NAMALWA (cell line): ENCODE results near the gene CCDC74B.
"Not testable (repeated sequence)": the region's sequence is repeated elsewhere in the genome, so short reads cannot be mapped to it uniquely, and the experiment has no call there.

Experiments
- DNase-seq: peaks from one replicate; pipeline ENCODE4 v3.0.0-alpha.2; 2015; ENCODE audit warnings: low spot score

Gene CCDC74B

DNA sequence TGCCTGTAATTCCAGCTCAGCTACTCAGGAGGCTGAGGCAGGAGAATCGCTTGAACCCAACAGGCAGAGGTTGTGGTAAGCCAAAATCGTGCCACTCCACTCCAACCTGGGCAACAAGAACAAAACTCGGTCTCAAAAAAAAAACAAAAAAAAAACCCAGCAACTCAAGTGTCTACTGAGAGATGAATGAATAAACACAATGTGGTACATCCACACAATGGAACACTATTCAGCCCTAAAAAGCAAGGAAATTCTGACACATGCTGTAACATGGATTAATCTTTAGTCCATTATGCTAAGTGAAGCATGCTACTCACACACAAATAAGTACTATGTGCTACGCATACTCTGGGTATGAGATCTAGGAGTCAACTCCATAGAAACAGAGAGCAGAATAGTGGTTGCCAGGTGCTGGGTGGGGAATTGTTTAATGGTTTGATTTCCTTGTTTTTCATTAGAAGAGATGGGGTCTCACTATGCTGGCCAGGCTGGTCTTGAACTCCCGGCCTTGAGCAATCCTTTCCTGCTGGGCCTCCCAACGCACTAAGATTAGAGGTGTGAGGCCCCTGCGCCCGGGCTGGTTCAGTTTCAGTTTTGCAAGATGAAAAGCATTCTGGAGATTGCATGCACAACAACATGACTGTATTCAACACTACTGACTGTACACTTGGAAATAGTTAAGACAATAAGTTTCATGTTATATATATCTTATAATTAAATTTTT, 20.5 kb upstream of the CCDC74B start:
- DNase-seq = no peak

GRCh38 chr2:130162968-130163367, 18.1 kb upstream of the CCDC74B start:
- no peak for DNase-seq

- not testable (repeated sequence) for DNase-seq
Observed at GRCh38 chr2:130162486-130162885, 17.6 kb upstream of the CCDC74B start.

GRCh38 chr2:130160838-130161705, 16.2 kb upstream of the CCDC74B start:
- DNase-seq = not testable (repeated sequence)

DNA sequence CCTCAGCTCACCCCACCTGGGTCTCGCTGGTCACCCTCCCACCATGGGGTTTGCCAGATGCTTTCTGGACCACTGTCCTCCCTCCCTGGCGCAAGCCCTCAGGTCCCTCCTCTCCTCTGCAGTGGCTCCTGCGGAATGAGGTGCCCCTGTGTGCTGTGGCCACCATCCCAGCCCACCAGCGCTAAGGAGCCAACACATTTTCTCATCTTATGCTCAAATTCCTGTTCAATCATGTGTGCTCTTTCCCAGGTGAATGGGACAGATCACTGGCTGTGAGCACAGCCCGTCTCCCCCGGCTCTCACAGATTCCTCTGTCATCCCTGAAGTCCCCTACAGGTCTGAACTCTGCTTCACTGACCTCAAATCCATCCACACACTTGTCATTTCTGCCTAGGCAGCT, 15.2 kb upstream of the CCDC74B start:
- no peak for DNase-seq

GRCh38 chr2:130159376-130159775, 14.5 kb upstream of the CCDC74B start:
- DNase-seq = not testable (repeated sequence)

GRCh38 chr2:130158631-130159030, 13.7 kb upstream of the CCDC74B start:
- no peak for DNase-seq

DNA sequence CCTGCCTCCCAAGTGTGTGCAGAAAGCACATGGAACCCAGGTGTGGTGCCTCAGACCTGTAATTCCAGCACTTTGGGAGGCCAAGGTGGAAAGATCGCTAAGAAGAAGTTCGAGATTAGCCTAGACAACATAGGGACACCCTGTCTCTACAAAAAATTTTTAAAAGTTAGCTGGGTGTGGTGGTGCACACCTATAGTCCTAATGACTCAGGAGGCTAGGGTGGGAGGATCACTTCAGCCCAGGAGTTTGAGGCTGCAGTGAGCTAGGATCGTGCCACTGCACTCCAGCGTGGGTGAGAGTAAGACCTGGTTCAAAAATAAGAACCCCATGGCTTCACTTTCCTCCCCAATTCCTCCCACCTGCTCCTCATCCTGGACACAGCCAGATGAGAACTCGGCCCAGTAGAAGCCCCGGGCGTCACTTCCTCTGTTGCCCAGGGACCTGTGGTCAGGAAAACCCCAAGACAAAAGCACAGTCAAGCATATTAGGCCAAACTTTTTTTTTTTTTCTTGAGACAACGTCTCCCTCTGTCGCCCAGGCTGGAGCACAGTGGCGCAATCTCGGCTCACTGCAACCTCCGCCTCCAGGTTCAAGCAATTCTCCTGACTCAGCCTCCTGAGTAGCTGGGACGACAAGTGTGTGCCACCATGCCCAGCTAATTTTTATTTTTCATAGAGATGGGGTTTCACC, 13.1 kb upstream of the CCDC74B start:
- DNase-seq = peak; percentile 83

DNA sequence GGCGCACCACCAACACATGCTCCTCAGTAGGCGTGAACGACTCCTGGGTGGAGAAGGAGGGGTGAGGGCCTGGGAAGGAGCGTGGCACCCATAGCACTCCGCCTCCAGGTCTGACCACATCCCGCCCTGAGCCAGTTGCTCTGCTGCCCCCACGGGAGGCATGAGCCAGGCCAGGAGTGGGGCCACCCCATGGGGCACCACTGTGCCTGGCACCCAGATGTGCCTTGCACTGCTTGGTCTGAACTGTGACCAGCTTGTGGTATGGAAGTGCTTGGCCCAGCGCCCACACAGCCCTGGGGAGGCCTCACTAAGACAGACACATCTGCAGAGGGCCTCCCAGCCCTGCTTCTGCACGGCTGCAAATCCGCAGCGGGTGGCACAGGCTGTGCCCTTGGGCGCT, 12.4 kb upstream of the CCDC74B start:
- DNase-seq = peak; percentile 71

DNA sequence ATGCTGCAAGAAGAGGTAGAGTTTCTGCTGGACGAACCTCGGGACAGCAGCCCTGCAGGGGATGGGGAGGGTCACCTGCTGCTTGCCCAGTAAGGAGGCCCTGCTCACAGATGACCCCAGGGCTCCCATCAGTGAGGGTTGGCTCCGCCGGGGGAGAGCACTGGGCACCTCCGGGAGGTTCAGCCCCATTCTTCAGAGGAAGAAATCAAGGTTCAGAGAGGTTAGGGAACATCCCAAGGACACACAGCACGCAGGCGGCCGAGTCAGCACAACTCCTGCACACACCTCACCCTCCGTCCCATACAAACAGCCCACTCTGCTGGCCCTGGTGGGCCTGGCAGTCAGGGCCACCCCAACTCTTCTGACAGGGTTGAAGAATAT, 11.7 kb upstream of the CCDC74B start:
- DNase-seq = no peak

GRCh38 chr2:130155956-130156623, 11.2 kb upstream of the CCDC74B start:
- DNase-seq = peak; percentile 76

DNA sequence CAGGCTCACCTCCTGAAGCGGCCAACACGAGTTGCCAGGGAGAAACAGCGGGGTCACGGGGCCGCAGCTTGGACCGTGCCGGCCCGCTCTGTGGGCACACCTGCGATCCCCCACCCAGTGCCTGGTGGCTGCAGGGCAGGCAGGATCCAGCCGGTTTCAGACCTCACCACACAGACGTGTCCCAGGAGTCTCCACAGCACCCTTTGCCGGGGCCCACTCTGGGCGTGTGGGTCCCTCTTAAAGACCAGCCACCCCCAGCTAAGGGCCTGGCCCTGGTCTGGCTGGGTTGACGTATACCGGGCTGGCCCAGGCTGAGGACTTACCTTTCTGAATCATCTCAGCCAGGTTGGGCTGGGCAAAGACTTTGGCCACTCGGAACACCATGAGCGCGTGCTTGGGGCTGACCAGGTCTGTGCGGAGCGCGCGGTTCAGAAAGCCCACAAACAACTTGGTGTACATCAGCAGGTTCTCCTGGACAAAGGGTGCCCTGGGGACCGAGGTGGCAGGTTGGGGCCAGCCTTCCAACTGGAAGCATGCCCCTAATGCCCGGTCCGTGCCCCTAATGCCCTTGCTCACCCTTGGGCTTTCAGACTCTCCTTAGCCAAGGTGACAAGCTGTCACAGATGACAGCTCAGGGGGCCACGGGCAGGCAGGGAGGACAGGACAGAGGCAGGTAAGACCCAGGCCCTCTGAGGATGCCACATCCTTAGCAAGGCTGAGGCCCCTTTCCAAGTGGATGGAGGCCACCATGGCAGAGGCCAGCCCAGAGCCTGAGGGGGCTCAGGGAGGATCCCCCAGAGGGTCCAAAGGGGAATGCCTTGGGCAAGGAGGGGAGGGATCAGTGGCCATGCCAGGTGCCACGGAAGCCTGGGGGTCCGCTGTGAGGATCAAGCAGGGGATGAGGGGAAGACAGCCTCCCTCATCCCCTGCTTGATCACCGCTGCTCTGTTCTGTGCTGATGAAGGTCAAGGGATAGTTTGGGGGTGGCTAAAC, 10.2 kb upstream of the CCDC74B start:
- DNase-seq = no peak

DNA sequence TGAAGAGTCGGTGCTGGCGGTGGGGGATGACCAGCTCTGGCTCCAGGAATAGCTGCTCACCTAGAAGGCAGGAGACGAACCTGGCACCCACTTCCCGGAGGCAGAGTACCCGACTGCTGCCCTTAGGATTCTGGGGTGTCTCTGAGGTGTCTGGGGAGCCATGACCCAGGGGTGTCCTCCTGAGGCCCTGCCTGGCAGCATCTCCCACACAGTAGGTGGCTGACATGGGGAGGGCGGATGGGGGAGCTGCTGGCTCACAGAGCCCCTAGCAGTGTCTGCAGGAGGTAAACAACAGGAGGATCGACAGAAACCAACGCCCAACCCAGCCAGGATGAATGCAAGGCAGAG, 9.5 kb upstream of the CCDC74B start:
- not testable (repeated sequence) for DNase-seq

GRCh38 chr2:130153721-130154422, 9.0 kb upstream of the CCDC74B start:
- DNase-seq = not testable (repeated sequence)

DNA sequence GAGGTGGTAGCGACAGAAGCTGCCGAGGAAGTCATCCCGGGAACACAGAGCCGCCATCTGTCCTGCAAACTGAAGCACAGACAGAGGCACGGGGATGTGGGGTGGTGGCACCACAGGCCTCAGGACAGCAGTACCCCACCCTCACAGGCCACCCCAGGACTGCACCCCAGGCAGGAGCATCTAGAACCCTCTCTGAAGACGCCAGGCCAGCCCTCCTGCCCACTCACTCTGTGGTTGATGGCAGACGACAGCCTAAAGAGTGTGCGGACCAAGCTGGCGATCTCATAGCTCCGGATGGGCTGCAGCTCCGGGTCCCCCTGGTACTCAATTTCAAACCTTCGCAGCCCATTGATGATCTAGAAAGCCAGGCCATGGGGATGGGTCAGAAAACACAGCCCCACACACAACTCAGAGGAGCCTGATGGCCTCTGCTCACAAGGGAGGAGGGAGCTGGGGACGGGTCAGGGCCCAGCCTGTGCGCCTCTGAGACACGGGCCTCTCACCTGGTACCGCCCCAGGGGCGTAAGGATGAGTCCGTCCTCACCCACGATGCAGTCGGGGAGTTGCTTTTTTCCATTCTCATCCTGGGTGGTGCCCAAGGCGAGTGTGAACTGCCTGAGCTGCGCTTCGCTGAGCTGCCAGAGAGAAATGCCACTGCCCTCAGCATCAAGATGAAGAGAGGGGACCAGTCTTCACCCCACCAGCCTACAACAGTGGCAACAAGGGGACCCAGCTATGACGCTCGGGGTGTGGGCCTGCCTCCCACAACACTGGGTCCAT, 8.1 kb upstream of the CCDC74B start:
- no peak for DNase-seq

GRCh38 chr2:130152136-130152815, 7.4 kb upstream of the CCDC74B start:
- not testable (repeated sequence) for DNase-seq

DNA sequence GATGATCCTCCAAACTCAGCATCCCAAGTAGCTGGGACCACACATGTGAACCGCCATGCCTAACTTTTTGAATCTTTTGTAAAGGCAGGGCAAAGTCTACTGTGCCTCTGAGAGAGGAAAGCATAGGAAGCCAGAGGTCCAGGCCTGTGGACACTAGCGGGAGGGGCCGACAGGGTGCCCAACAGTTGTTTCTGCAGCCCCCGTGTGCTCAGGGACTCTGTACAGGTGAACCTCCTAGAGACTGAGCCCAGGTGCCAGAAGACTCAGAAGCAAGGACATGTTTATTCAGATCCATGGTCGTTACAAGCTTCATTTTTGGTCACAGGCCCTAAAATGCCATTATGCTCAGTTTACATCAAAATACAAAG, 6.2 kb upstream of the CCDC74B start:
- not testable (repeated sequence) for DNase-seq

GRCh38 chr2:130150181-130151144, 5.6 kb upstream of the CCDC74B start:
- no peak for DNase-seq
